ENCODE measurements around the gene MRPL12. TPM values are rescaled to one million over a fixed set of nuclear protein-coding genes. Genes with fewer than 3 reads are reported as not detected.

The MRPL12 gene
- total RNA-seq, 4 donors from 2014 or later, result 24.5 to 47.9 (median 39.2) TPM

DNA sequence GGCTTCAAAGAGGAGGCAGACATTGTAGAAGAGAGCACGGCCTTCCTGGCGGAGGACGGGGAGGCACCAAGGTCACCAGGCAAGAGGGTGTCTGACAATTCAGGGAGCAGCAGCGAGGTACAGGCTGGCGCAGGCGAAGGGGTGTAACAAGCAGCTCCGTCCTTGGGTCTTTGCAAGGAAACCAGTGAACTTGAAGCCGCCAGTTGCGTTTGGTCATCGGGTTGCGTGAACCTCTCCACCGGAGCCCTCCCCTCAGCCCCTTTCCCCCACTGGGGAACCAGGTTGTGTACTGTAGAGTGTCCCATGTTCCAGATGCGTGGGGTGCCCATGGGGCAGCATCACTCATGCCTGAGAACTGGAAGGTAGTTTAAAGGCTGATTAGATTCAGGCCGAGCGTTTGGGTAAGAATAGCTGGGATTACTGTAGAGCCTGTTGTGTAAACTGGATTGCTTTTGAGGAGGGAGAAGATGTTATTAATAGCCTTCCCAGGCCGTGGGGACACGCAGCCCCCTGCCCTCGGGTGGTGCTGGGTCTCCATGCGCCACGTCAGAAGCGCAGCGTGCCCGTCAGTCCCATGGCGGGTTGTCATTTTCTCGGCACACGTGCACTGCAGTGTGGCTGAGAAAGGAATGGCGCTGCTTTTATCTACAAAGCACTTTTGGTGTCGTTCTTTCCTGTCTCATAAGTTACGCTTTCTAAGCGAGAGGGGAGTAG, 2.5 kb downstream of the MRPL12 start:
- H3K9me3 ChIP-seq, result no peaks in the 10 kb centered on the region
- intact Hi-C loops (cut with DNase I), result no loop called here
- peaks cover 39 to 44% (median 39%) of the 10 kb centered on the region in 4 donors for H3K4me1 ChIP-seq
- no peak overlapping the region for H3K27ac ChIP-seq (replicated peaks in 1 of 4)
- peaks cover 0 to 3% (median 0%) of the 10 kb centered on the region in 4 donors for H3K27me3 ChIP-seq
- H3K4me3 ChIP-seq, result no peak overlapping the region
- H3K36me3 ChIP-seq, result peaks cover 12 to 53% (median 48%) of the 10 kb centered on the region in 4 donors
- DNase-seq (ENCODE audit: extremely low spot score), result no peak
- TF ChIP-seq, protein P1, sequence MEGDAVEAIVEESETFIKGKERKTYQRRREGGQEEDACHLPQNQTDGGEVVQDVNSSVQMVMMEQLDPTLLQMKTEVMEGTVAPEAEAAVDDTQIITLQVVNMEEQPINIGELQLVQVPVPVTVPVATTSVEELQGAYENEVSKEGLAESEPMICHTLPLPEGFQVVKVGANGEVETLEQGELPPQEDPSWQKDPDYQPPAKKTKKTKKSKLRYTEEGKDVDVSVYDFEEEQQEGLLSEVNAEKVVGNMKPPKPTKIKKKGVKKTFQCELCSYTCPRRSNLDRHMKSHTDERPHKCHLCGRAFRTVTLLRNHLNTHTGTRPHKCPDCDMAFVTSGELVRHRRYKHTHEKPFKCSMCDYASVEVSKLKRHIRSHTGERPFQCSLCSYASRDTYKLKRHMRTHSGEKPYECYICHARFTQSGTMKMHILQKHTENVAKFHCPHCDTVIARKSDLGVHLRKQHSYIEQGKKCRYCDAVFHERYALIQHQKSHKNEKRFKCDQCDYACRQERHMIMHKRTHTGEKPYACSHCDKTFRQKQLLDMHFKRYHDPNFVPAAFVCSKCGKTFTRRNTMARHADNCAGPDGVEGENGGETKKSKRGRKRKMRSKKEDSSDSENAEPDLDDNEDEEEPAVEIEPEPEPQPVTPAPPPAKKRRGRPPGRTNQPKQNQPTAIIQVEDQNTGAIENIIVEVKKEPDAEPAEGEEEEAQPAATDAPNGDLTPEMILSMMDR (IDR thresholded peaks at IDR 0.05), result no peak
- no peak for TF ChIP-seq POLR2AphosphoS5 (IDR thresholded peaks at IDR 0.05)
- no peak for TF ChIP-seq EP300 (IDR thresholded peaks at IDR 0.05)
- TF ChIP-seq POLR2A (IDR thresholded peaks at IDR 0.05; ENCODE audit: low read depth), result no peak
- WGBS, result 92% methylated on average over 30 of the region's 30 CpGs

DNA sequence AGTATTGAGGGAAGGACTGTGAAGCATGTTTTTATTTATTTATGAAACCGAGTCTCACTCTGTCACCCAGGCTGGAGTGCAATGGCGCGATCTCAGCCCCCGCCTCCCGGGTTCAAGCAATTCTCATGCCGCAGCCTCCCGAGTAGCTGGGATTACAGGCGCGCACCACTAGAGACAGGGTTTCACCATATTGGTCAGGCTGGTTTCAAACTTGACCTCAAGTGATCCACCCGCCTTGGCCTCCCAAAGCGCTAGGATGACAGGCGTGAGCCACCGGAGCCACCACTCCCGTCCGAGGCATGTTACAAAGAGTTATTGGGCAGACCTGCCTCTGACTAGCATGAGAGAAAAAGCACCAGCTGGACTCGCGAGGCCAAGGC, 3.1 kb downstream of the MRPL12 start:
- peaks cover 39 to 44% (median 39%) of the 10 kb centered on the region in 4 donors for H3K4me1 ChIP-seq
- H3K27me3 ChIP-seq, result peaks cover 0 to 6% (median 0%) of the 10 kb centered on the region in 4 donors
- DNase-seq (ENCODE audit: extremely low spot score), result no peak
- WGBS, result 94% methylated on average over 14 of the region's 17 CpGs
- intact Hi-C loops (cut with DNase I), result no loop called here
- no peak overlapping the region for H3K4me3 ChIP-seq
- TF ChIP-seq EP300 (IDR thresholded peaks at IDR 0.05) (no peak), POLR2A (IDR thresholded peaks at IDR 0.05; ENCODE audit: low read depth) (no peak), POLR2AphosphoS5 (IDR thresholded peaks at IDR 0.05) (no peak)
- TF ChIP-seq, protein P1 (IDR thresholded peaks at IDR 0.05), result no peak
- no peaks in the 10 kb centered on the region for H3K9me3 ChIP-seq
- peaks cover 11 to 47% (median 43%) of the 10 kb centered on the region in 4 donors for H3K36me3 ChIP-seq
- H3K27ac ChIP-seq (replicated peaks in 1 of 4), result no peak overlapping the region

DNA sequence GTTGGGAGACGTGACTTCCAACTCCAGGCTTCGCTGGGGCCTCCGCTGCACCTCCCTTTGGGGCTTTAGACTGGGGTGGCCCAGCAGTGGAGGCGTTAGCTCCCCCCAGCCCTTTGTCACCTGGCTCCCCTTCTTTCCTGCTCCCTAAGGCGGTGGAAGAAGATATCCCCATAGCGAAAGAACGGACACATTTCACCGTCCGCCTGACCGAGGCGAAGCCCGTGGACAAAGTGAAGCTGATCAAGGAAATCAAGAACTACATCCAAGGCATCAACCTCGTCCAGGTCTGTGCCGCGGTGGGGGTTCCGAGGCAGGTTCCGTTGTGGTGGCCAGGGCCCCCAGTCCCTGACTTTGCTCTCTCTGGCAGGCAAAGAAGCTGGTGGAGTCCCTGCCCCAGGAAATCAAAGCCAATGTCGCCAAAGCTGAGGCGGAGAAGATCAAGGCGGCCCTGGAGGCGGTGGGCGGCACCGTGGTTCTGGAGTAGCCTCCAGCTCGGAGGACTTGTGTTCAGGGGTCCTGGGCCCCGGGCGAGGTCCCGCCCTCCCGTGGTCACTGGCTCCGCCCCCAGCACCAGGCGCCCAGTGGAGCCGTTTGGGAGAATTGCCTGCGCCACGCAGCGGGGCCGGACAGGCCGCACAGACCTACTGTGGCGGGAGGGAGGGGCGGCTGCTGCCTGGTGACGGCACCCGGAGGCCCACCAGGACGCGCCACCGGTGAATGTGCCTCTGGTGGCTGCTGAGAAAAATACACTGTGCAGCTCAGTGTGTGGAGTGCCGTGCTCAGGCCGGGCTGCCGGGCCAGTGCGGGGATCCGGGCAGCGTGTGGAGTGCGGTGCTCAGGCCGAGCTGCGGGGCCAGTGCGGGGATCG, 3.8 kb downstream of the MRPL12 start:
- TF ChIP-seq POLR2A (IDR thresholded peaks at IDR 0.05; ENCODE audit: low read depth), result no peak
- no peak for TF ChIP-seq POLR2AphosphoS5 (IDR thresholded peaks at IDR 0.05)
- TF ChIP-seq, protein P1 (IDR thresholded peaks at IDR 0.05), result no peak
- no peak for TF ChIP-seq EP300 (IDR thresholded peaks at IDR 0.05)
- H3K4me1 ChIP-seq, result peaks cover 35 to 43% (median 38%) of the 10 kb centered on the region in 4 donors
- peaks cover 0 to 6% (median 0%) of the 10 kb centered on the region in 4 donors for H3K27me3 ChIP-seq
- H3K36me3 ChIP-seq, result peaks cover 9 to 40% (median 36%) of the 10 kb centered on the region in 4 donors
- H3K27ac ChIP-seq (replicated peaks in 1 of 4), result no peak overlapping the region
- intact Hi-C loops (cut with DNase I), result no loop called here
- 93% methylated on average over 32 of the region's 54 CpGs for WGBS
- H3K4me3 ChIP-seq, result no peak overlapping the region
- DNase-seq (ENCODE audit: extremely low spot score), result no peak
- H3K9me3 ChIP-seq, result no peaks in the 10 kb centered on the region

DNA sequence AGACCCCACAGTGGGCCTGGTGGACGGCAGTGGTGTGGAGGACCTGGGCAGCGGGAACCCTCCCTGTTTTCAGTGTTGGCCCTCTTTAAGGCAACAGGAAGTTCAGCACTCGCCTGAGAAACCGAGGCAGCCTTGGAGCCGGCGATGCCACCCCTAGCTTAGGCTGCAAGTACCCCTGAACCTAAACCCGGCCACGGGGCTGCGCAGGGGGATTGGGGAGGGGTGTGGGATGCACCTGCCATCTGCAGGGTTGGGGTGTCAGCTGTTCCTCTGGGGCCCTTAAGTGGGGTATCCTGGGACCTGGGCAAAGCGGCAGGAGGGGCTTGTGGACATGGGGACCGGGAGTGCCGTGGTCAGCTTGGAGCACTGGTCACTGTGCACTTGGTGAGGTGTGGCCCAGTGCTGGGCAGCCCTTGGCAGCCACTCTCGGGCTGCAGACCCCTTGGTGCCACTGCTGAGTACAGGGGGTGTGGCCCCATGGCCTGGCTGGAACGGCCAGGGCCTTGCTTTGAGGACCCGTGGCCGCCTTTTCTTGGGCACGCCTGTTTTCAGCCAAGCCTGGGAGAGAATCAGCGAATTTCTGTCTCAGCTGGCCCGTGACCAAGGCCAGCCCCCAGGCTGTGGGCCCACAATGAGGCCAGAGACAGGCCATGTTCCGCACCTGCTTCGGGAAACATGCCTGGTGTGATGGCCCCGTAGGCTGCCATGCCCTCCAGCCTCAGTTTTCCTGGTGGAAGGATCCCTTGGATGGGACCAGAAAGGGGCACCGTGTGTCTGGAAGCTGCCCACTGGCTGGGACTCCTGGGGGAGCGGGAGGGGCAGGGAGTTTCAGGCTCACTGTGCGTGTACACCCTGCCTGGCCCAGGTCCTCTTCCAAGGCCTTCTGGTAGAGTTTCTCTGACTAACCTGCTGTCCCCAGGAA, 4.8 kb downstream of the MRPL12 start:
- no peak overlapping the region for H3K27ac ChIP-seq (replicated peaks in 1 of 4)
- TF ChIP-seq POLR2A (IDR thresholded peaks at IDR 0.05; ENCODE audit: low read depth), result no peak
- TF ChIP-seq EP300 (IDR thresholded peaks at IDR 0.05), result no peak
- TF ChIP-seq, protein P1 (IDR thresholded peaks at IDR 0.05), result no peak
- TF ChIP-seq POLR2AphosphoS5 (IDR thresholded peaks at IDR 0.05), result no peak
- H3K36me3 ChIP-seq, result peaks cover 9 to 40% (median 36%) of the 10 kb centered on the region in 4 donors
- intact Hi-C loops (cut with DNase I), result no loop called here
- peaks cover 32 to 42% (median 38%) of the 10 kb centered on the region in 4 donors for H3K4me1 ChIP-seq
- H3K4me3 ChIP-seq, result no peak overlapping the region
- H3K27me3 ChIP-seq, result peaks cover 0 to 6% (median 0%) of the 10 kb centered on the region in 4 donors
- WGBS, result 89% methylated on average over 15 of the region's 25 CpGs
- no peak for DNase-seq (ENCODE audit: extremely low spot score)
- H3K9me3 ChIP-seq, result no peaks in the 10 kb centered on the region
